ENCODE data around the gene PIGW. TPM values are rescaled to one million over a fixed set of nuclear protein-coding genes. Genes with fewer than 3 reads are reported as not detected.

PIGW gene
- total RNA-seq, 1 experiment from 2014 or later = 21.7 TPM

GRCh38 chr17:36506831-36507230 lies 28.0 kb upstream of the PIGW start:
- ChIA-PET CTCF (interaction anchor here (1.4 kb wide), 1 partner anchor 27 kb away, joined by 3 read pairs; the partner anchor contains the start of genes MYO19 and PIGW), POLR2A (no interaction called here)
- H3K4me3 Mint-ChIP-seq = no peak overlapping the region
- ATAC-seq (no peak), DNase-seq (ENCODE audit: low spot score) (no peak)
- no peaks in the 10 kb centered on the region for H3K9me3 Mint-ChIP-seq
- H3K36me3 Mint-ChIP-seq = peaks cover 87% of the 10 kb centered on the region
- no peaks in the 10 kb centered on the region for H3K4me1 Mint-ChIP-seq
- TF ChIP-seq CREB1 (CRISPR knock-in tag; IDR thresholded peaks at IDR 0.05) (no peak), E2F5 (CRISPR knock-in tag; IDR thresholded peaks at IDR 0.05) (no peak), RELA (CRISPR knock-in tag; IDR thresholded peaks at IDR 0.05; ENCODE audit: borderline replicate concordance) (no peak), NR2C2 (CRISPR knock-in tag; IDR thresholded peaks at IDR 0.05) (no peak), ZNF281 (CRISPR knock-in tag; IDR thresholded peaks at IDR 0.05) (no peak), MYBL2 (CRISPR knock-in tag; IDR thresholded peaks at IDR 0.05) (no peak), FOXJ3 (CRISPR knock-in tag; IDR thresholded peaks at IDR 0.05; ENCODE audit: borderline replicate concordance) (no peak)
- H3K27me3 Mint-ChIP-seq (ENCODE audit: low read depth) = no peaks in the 10 kb centered on the region
- no peak overlapping the region for H3K27ac Mint-ChIP-seq

DNA sequence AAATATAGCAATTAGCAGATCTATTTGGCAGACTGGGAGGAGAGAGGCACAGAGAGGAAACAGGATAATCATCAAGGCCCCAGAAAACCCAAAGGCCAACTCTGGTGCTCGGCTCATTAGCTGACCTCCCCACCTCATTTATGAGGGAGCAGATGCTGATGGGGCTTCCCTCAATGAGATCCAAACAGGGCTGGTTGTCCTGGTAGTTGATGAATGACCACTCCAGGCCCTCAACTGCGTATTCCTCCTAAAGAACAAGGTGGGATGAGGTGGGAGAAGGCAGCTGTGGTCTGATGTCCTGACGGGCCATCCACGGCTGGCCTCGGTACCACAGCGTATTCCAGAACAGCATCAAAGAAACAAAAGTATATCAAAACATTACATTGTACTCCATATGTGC lies 27.5 kb upstream of the PIGW start:
- Mint-ChIP-seq H3K4me3 (no peak overlapping the region), H3K9me3 (no peaks in the 10 kb centered on the region), H3K27ac (no peak overlapping the region), H3K4me1 (no peaks in the 10 kb centered on the region), H3K36me3 (peaks cover 87% of the 10 kb centered on the region), H3K27me3 (ENCODE audit: low read depth) (no peaks in the 10 kb centered on the region)
- POLR2A ChIA-PET = no interaction called here
- no peak for ATAC-seq
- CTCF ChIA-PET = interaction anchor here (0.7 to 1.4 kb wide), 2 partner anchors 27 kb away, joined by 3 read pairs; partner anchors contain the start of genes MYO19 and PIGW
- no peak for DNase-seq (ENCODE audit: low spot score)
- TF ChIP-seq ZNF138 (CRISPR knock-in tag; conservative IDR thresholded peaks at IDR 0.05) = no peak
- TF ChIP-seq E2F5 (CRISPR knock-in tag; IDR thresholded peaks at IDR 0.05) = no peak
- TF ChIP-seq ZNF317 (CRISPR knock-in tag; IDR thresholded peaks at IDR 0.05; ENCODE audit: borderline replicate concordance, low read depth) = no peak
- TF ChIP-seq, protein P1, sequence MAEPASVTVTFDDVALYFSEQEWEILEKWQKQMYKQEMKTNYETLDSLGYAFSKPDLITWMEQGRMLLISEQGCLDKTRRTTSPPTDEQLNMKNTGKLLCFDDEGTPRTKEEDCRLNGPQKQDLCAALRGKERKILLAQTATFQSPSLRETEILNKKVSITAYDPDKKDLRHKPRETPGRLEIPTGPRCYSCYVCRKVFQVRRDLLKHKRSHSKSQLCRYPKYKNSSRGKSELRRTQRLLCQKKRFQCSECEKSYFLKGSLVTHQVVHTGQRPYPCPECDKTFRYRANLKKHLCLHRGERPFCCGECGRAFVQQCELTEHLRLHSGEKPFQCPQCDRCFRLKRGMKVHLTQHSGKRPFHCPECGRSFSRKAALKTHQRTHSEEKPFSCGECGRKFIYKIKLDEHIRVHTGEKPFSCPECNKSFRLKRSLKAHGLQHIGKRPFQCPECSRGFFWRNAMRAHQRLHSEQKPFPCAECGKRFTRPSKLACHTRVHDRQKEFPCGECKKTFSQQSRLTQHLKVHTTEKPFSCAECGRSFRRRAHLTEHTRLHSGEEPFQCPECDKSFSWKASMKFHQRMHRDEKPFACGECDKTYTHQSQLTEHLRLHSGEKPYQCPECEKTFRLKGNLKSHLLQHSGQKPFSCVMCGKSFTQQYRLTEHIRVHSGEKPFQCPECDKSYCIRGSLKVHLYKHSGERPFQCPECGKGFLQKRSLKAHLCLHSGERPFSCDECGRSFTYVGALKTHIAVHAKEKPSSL (CRISPR knock-in tag; conservative IDR thresholded peaks at IDR 0.05) = no peak
- TF ChIP-seq JUN (CRISPR knock-in tag; IDR thresholded peaks at IDR 0.05) = no peak
- no peak for TF ChIP-seq ZNF396 (CRISPR knock-in tag; IDR thresholded peaks at IDR 0.05; ENCODE audit: borderline replicate concordance)
- no peak for TF ChIP-seq RELA (CRISPR knock-in tag; IDR thresholded peaks at IDR 0.05; ENCODE audit: borderline replicate concordance)
- TF ChIP-seq EMX1 (CRISPR knock-in tag; IDR thresholded peaks at IDR 0.05) = no peak
- TF ChIP-seq, protein P2, sequence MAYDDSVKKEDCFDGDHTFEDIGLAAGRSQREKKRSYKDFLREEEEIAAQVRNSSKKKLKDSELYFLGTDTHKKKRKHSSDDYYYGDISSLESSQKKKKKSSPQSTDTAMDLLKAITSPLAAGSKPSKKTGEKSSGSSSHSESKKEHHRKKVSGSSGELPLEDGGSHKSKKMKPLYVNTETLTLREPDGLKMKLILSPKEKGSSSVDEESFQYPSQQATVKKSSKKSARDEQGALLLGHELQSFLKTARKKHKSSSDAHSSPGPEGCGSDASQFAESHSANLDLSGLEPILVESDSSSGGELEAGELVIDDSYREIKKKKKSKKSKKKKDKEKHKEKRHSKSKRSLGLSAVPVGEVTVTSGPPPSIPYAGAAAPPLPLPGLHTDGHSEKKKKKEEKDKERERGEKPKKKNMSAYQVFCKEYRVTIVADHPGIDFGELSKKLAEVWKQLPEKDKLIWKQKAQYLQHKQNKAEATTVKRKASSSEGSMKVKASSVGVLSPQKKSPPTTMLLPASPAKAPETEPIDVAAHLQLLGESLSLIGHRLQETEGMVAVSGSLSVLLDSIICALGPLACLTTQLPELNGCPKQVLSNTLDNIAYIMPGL (CRISPR knock-in tag; IDR thresholded peaks at IDR 0.05) = no peak
- no peak for TF ChIP-seq RORB (CRISPR knock-in tag; IDR thresholded peaks at IDR 0.05)
- TF ChIP-seq ATF1 (CRISPR knock-in tag; IDR thresholded peaks at IDR 0.05) = no peak
- no peak for TF ChIP-seq TCF7 (CRISPR knock-in tag; IDR thresholded peaks at IDR 0.05; ENCODE audit: low read depth)
- TF ChIP-seq, protein P3, sequence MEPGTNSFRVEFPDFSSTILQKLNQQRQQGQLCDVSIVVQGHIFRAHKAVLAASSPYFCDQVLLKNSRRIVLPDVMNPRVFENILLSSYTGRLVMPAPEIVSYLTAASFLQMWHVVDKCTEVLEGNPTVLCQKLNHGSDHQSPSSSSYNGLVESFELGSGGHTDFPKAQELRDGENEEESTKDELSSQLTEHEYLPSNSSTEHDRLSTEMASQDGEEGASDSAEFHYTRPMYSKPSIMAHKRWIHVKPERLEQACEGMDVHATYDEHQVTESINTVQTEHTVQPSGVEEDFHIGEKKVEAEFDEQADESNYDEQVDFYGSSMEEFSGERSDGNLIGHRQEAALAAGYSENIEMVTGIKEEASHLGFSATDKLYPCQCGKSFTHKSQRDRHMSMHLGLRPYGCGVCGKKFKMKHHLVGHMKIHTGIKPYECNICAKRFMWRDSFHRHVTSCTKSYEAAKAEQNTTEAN (CRISPR knock-in tag; IDR thresholded peaks at IDR 0.05) = no peak
- TF ChIP-seq, protein P4, sequence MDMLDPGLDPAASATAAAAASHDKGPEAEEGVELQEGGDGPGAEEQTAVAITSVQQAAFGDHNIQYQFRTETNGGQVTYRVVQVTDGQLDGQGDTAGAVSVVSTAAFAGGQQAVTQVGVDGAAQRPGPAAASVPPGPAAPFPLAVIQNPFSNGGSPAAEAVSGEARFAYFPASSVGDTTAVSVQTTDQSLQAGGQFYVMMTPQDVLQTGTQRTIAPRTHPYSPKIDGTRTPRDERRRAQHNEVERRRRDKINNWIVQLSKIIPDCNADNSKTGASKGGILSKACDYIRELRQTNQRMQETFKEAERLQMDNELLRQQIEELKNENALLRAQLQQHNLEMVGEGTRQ (CRISPR knock-in tag; IDR thresholded peaks at IDR 0.05) = no peak
- no peak for TF ChIP-seq STAT6 (CRISPR knock-in tag; conservative IDR thresholded peaks at IDR 0.05; ENCODE audit: low read depth)
- TF ChIP-seq TEAD4 (CRISPR knock-in tag; IDR thresholded peaks at IDR 0.05) = no peak
- TF ChIP-seq JAZF1 (CRISPR knock-in tag; IDR thresholded peaks at IDR 0.05) = no peak

All from WTC11 (cell line).